ENCODE data around the gene MROH2B.

DNA sequence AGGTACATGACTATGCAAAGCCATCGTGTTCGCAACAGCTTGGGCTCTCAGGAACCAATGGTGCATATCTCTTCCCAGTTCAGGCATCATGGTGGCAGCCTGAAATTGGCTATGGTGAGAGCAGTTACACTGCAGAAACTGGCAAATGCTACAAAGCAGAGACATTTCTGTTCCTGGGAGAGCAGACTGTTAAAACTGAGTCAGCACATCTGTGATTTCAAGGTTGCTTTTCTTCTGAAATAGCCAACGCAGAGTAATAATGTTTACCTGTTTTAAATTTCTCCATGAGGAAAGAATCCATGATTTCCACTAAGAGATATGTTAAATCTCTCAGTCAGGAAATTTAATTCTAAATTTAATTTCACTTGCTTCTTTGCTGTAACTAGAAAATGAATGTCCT lies 114.1 kb downstream of the MROH2B start:
- no peak for TF ChIP-seq POLR2AphosphoS5 (IDR thresholded peaks at IDR 0.05)
- TF ChIP-seq, protein P1, sequence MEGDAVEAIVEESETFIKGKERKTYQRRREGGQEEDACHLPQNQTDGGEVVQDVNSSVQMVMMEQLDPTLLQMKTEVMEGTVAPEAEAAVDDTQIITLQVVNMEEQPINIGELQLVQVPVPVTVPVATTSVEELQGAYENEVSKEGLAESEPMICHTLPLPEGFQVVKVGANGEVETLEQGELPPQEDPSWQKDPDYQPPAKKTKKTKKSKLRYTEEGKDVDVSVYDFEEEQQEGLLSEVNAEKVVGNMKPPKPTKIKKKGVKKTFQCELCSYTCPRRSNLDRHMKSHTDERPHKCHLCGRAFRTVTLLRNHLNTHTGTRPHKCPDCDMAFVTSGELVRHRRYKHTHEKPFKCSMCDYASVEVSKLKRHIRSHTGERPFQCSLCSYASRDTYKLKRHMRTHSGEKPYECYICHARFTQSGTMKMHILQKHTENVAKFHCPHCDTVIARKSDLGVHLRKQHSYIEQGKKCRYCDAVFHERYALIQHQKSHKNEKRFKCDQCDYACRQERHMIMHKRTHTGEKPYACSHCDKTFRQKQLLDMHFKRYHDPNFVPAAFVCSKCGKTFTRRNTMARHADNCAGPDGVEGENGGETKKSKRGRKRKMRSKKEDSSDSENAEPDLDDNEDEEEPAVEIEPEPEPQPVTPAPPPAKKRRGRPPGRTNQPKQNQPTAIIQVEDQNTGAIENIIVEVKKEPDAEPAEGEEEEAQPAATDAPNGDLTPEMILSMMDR (IDR thresholded peaks at IDR 0.05) = no peak
